Measurements from ENCODE around the gene TUBA4B.

TUBA4B gene

GRCh38 chr2:219252900-219253752 lies at the start of gene TUBA4B:
Gene TUBA4B, plus strand, starts transcription at chr2:219253243. Its CDS starts 165 bp downstream, at chr2:219253408.
- in situ Hi-C loops (cut with HindIII; ENCODE audit: low sequenced_read_pairs) = no loop called here

DNA sequence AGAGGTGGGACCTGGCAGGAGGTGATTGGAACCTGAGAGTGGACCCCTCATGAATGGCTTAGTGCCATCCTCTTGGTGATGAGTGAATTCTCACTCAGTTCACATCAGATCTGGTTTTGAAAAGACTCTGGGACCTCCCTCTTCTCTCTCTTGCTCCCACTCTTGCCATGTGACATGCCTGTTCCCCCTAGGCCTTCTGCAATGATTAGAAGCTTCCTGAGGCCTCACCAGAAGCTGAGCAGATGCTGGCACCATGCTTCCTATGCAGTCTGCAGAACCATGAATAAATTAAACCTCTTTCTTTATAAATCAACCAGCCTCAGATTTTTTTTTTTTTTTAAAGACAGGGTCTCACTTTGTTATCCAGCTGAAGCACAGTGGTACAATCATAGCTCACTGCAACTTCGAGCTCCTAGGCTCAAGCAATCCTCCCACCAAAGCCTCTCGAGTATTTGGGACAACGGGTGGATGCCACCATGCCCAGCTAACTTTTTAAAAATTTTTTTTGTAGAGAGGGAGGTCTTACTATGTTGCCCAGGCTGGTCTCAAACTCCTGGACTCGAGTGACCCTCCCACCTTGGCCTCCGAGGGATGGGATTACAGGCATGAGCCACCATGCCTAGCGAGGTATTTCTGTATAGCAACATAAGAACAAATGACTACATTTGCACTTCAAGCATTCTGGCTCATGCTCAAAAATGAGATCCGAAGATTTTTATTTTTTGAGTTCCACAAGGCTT lies 48.4 kb upstream of the TUBA4B start:
- in situ Hi-C loops (cut with HindIII; ENCODE audit: low sequenced_read_pairs) = no loop called here

DNA sequence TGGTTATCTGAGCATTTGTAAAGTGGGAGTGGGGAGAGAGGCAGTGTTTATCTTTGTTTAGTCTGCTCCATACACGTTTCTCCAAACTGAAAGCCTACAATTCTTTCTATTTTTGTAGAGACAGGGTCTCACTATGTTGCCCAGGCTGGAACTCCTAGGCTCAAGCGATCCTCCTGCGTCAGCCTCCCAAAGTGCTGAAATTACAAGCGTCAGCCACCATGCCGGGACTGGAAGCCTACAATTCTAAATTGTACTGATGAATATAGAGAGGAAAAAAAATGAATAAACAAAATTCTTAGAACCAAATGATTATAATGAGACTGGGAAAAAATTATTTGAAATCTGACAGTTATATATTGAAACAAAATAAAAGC lies 47.9 kb upstream of the TUBA4B start:
- in situ Hi-C loops (cut with HindIII; ENCODE audit: low sequenced_read_pairs) = no loop called here

DNA sequence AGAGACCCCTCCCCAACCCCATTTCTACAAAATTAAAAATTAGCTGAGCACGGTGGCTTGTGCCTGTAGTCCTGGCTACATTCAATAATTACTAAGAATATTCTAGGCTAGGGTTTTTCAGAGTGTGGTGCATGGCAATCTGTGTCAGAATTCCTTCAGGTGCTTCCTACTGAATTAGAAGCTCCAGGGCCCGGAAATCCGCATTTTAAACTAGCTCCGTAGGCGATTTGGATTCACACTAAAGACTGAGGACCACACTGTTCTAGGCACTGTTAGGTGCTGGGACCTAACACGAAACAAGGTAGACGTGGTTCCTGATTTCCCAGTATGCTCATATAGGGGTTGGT lies 47.1 kb upstream of the TUBA4B start:
- in situ Hi-C loops (cut with HindIII; ENCODE audit: low sequenced_read_pairs) = no loop called here

DNA sequence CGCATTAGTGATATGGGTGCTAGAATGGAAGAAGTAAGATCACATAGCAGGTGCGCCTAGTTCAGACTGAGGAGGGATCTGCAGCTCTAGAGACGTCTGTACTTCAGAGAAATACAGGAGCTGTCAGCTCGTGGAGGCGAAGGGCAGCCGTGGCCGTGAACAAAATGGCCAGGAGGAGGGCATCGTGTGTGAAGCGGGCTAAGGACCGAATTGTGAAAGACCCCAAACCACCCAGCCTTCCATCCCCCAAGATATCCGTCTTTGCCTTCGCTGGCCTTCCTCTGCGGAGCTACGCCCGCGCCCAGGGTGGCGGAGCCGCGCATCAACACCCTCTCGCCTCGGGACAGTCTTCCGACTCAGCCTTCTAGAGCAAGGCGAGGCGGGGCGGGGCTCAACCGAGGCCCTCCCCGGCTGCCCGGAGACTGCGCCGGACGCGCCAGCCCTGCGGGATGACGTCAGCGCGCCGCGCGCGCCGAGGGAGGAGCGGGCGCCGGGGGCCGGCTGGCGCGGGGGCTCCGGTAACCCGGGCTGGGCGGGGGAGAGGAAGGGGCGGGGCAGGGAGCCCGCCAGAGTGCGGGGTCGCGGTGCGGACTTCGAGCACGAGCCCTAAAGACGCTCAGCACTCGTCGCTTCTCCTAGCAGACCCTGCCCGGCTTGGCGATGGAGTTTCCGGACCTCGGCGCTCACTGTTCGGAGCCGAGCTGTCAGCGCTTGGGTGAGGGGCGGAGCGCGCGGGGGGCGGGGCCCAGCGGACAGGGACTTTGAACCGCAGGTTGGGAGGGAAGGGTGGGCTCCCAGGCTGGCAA lies 46.5 kb upstream of the TUBA4B start, which contains the start of gene ZFAND2B:
Gene ZFAND2B, plus strand, starts transcription at position 455 of the 806 bp plus-strand sequence. Its CDS starts 206 bp downstream, at position 661.
- in situ Hi-C loops (cut with HindIII; ENCODE audit: low sequenced_read_pairs) = no loop called here

DNA sequence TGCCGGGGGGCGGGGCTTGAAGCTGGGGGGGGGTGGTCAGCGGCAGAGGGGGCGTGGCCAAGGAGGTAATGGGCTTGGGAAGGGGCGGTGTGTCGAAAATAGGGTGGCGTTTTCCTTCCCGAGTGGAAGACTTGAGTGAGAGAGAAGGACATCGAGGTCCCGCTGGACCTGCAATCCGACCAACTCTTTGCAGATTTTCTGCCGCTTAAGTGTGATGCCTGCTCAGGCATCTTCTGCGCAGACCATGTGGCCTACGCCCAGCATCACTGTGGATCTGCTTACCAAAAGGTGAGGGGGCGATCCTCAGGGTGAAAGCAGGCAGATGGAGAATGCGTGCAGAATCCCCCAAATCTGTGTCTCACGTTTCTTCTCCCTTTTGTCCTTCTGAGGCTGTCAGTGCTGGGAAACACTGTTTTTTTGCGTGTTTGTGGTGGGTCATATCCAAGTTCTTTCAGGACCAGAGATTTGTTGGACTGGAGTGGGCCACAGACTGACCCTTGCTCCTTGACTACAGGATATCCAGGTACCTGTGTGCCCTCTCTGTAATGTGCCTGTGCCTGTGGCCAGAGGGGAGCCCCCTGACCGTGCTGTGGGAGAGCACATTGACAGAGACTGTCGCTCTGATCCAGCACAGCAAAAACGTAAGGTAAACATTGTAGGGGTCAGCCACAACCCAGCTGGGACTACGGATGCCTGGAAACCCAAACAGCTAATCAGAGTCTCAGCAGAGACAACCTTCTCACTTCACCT lies 45.7 kb upstream of the TUBA4B start:
- in situ Hi-C loops (cut with HindIII; ENCODE audit: low sequenced_read_pairs) = no loop called here

GRCh38 chr2:219207884-219208740 lies 44.9 kb upstream of the TUBA4B start:
- in situ Hi-C loops (cut with HindIII; ENCODE audit: low sequenced_read_pairs) = no loop called here

- in situ Hi-C loops (cut with HindIII; ENCODE audit: low sequenced_read_pairs) = no loop called here
These were observed 43.5 kb upstream of the TUBA4B start for GRCh38 chr2:219209236-219210195.

DNA sequence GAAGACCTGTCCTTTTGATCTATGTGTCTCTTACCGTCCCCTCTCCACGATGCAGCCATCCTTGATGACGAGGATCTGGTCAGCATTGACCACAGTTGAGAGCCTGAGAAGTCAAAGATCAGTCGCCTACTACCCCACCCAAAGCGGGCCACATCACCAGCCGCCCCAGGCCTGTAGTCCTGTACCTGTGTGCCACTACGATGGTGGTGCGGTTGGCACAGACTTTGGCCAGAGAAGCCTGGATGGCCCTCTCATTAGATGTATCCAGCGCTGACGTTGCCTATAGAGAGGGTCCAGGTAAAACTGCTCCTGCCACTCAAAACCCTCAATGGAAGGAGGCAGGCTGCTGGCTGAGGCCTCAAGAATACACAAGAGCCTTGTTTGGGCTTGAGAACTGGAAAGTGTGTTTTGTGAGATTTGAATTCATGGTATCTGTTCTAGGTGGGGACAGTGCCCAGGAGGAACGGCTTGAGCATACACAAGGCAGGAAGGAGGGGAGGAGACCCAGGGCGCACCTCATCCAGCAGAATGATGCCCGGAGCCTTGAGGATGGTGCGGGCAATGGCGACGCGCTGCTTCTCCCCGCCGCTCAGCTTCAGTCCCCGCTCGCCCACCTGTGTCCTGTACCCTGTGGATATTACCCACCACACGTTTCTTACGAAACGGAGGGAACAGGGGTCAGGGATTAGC lies 42.7 kb upstream of the TUBA4B start:
- in situ Hi-C loops (cut with HindIII; ENCODE audit: low sequenced_read_pairs) = no loop called here

GRCh38 chr2:219210886-219211362 lies 42.1 kb upstream of the TUBA4B start:
- in situ Hi-C loops (cut with HindIII; ENCODE audit: low sequenced_read_pairs) = no loop called here

- in situ Hi-C loops (cut with HindIII; ENCODE audit: low sequenced_read_pairs) = no loop called here
These were observed 40.0 kb upstream of the TUBA4B start for GRCh38 chr2:219213026-219213415.

DNA sequence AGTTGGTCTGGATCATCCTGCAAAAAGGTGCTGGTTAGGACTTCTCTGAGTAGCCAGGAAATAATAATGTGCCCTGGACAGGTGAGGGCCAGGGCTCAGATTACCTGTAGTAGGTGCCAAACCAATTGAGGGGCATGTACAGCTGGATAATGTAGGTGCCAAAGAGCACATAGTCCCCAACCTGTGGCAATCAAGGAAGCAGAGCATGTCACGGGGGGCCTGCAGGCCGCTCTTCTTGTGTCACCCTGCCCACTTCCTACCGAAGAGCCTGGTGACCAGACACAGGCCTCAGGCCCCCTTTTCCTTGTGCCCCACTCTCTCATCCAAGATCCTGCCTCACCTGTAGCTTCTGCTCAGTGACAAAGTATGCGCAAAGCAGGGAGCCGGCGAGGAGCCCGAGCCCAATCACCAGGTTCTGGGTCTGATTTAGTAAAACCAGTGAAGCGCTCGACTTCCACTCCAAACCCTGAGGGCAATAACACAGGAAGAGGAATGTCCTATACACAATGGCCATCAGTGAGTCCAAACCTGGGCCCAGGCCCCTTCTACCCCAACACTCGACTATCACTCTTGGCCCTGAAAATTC lies 39.5 kb upstream of the TUBA4B start:
- in situ Hi-C loops (cut with HindIII; ENCODE audit: low sequenced_read_pairs) = no loop called here

DNA sequence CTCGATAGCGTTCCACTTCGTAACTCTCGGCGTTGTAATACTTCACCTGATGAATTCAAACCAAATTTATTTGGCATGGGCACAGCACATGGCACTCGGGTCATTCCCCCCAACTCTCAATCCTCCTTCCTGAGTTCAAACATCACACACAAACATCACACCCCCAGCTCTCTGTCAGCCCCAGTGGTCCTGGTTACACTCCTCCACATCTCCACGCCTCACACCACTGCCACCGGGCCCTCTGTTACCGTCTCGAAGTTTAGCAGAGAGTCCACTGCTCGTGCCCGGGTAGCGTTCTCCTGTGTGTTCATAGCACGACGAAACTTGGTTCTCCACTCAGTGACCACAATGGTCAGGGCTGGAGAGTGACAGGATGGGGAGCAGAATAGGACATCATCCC lies 38.9 kb upstream of the TUBA4B start:
- in situ Hi-C loops (cut with HindIII; ENCODE audit: low sequenced_read_pairs) = no loop called here

GRCh38 chr2:219214786-219215185 lies 38.3 kb upstream of the TUBA4B start:
- in situ Hi-C loops (cut with HindIII; ENCODE audit: low sequenced_read_pairs) = no loop called here

- in situ Hi-C loops (cut with HindIII; ENCODE audit: low sequenced_read_pairs) = no loop called here
These were observed 37.0 kb upstream of the TUBA4B start for GRCh38 chr2:219215871-219216534.

DNA sequence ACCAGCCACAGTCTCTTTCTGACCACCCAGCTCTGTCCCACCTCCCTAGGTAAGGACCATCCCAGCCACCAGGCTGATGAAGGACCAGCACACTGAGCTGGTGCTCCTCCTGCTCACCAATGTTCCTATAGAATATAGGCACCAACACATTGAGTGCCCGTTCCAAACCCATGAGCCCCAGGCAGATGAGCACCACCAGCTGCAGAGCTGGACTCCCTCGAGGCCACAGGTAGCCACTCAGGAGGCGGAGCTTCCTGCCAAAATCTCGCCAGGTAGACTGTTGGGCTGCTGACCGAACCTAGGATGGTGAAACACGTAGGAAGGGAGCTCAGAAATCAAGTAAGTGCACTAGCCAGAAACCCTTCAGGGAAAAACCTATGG lies 36.5 kb upstream of the TUBA4B start:
- in situ Hi-C loops (cut with HindIII; ENCODE audit: low sequenced_read_pairs) = no loop called here

DNA sequence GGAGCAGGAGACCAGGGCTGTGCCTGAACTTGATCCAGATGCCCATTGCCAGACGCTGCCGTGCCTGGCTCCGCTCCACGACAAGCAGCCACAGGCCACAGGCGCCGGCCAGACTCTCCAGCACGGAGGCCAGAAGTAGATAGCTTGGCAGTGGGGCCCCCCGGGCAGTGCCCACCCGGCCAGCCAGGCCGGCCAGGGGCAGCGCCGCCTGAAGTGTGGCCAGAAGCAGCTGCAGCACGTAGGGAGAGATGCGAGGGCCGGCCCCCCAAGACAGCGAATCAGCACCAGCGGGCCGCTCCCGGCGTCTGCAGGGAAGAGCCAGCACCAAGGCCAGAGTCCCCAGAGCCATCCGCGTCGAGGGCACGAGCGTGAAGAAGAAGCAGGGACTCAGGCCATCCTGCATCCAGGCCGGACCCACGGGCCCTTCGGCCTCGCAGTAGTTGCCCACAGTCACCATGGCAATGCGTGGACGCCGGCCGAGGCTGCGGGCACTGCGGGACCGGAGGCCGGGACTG lies 34.8 kb upstream of the TUBA4B start:
- in situ Hi-C loops (cut with HindIII; ENCODE audit: low sequenced_read_pairs) = no loop called here
